Measurements from ENCODE around the gene CLP1. TPM values are rescaled to one million over a fixed set of nuclear protein-coding genes. Genes with fewer than 3 reads are reported as not detected.
A peak's percentile ranks its signal among the peaks of the same experiment; 100 is the strongest.

Gene CLP1
- total RNA-seq, 2 experiments from 2014 or later, result 16.2 to 16.9 TPM

DNA sequence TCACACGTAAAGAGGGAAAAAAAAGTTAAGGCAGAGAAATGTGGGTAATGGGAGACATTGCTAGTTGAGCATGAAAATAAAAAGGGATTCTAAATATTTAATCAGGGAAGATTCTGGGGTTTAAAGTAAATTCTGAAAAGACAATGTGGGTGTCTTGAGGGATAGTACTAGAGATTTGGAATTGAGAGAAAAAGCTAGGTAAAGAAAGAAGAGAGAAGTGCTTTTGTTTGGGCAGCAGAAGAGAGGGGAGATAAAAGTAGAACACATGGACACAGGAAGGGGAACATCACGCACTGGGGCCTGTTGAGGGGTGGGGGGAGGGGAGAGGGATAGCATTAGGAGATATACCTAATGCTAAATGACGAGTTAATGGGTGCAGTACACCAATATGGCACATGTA is 4.4 kb upstream of the CLP1 start:
- H3K36me3 Mint-ChIP-seq (ENCODE audit: low read depth), result peaks cover 2% of the 10 kb centered on the region
- POLR2A ChIA-PET, result interaction anchor here (1.5 kb wide), 1 partner anchor 85 kb away, joined by 3 read pairs; the partner anchor contains the start of gene UBE2L6
- peaks cover 34% of the 10 kb centered on the region for H3K4me1 Mint-ChIP-seq (ENCODE audit: low read depth)
- CTCF ChIA-PET, result interaction anchor here (1.2 to 3.1 kb wide), 7 partner anchors 9 to 195 kb away, joined by 3 to 12 read pairs (median 6); partner anchors contain the start of gene UBE2L6
- ATAC-seq (no peak), DNase-seq (no peak)
- intact Hi-C loops (cut with micrococcal nuclease), result no loop called here
- H3K9me3 Mint-ChIP-seq, result no peaks in the 10 kb centered on the region
- peaks cover 8% of the 10 kb centered on the region for H3K27me3 Mint-ChIP-seq
- no peak overlapping the region for H3K4me3 Mint-ChIP-seq
- TF ChIP-seq, protein P1, sequence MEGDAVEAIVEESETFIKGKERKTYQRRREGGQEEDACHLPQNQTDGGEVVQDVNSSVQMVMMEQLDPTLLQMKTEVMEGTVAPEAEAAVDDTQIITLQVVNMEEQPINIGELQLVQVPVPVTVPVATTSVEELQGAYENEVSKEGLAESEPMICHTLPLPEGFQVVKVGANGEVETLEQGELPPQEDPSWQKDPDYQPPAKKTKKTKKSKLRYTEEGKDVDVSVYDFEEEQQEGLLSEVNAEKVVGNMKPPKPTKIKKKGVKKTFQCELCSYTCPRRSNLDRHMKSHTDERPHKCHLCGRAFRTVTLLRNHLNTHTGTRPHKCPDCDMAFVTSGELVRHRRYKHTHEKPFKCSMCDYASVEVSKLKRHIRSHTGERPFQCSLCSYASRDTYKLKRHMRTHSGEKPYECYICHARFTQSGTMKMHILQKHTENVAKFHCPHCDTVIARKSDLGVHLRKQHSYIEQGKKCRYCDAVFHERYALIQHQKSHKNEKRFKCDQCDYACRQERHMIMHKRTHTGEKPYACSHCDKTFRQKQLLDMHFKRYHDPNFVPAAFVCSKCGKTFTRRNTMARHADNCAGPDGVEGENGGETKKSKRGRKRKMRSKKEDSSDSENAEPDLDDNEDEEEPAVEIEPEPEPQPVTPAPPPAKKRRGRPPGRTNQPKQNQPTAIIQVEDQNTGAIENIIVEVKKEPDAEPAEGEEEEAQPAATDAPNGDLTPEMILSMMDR (IDR thresholded peaks at IDR 0.05), result no peak
- peak overlapping the region; percentile 72 for H3K27ac Mint-ChIP-seq

DNA sequence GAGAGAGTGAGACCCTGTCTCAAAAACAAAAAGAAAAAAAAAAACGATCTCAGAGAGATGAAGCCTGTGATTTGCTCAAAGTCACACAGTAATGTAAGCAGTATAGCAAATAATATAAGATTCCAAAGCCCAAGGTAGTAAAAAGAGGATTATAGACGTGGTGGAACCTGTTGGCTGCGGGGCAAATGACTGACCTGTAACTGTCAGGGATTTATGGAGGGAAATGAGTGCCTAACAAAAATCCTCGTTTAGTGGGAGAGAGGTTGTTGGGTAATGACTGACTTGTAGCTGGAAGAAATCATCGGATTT is 723 bp upstream of the CLP1 start:
- TF ChIP-seq, protein P1 (IDR thresholded peaks at IDR 0.05), result no peak
- ChIA-PET CTCF (interaction anchor here (1.1 to 1.3 kb wide), 5 partner anchors 10 to 130 kb away, joined by 3 to 9 read pairs (median 4); partner anchors contain the start of gene UBE2L6), POLR2A (interaction anchor here (0.8 to 3.0 kb wide), 4 partner anchors 10 to 115 kb away, joined by 3 to 28 read pairs (median 4); partner anchors contain the start of genes UBE2L6 and ZDHHC5)
- Mint-ChIP-seq H3K36me3 (ENCODE audit: low read depth) (peaks cover 23% of the 10 kb centered on the region), H3K9me3 (no peaks in the 10 kb centered on the region), H3K4me3 (peak overlapping the region; percentile 90), H3K27me3 (no peaks in the 10 kb centered on the region), H3K4me1 (ENCODE audit: low read depth) (peaks cover 30% of the 10 kb centered on the region), H3K27ac (peak overlapping the region; percentile 97)
- DNase-seq (no peak), ATAC-seq (no peak)
- intact Hi-C loops (cut with micrococcal nuclease), result loop anchor here (1.0 kb wide), 1 partner anchor 10 kb away; no protein-coding TSS in a partner anchor

DNA sequence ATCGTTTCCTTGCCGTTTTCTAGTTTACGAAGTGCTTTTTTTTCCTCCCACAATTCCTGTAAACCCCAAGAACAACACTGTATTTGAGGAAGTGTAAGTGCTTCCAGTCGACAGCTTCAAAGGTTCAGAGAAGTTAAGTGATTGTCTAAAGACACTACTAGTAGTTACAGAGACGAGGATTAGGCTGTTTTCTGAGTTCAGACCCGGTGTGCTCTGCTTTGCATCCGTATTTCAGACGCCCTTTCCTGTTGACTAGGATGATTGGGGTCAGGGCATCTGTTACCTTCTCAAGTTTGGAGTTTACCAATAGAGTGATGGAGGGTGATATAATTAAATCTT is 430 bp downstream of the CLP1 start:
- Mint-ChIP-seq H3K4me3 (peak overlapping the region; percentile 90), H3K9me3 (no peaks in the 10 kb centered on the region), H3K27ac (peak overlapping the region; percentile 97), H3K27me3 (no peaks in the 10 kb centered on the region), H3K36me3 (ENCODE audit: low read depth) (peaks cover 31% of the 10 kb centered on the region), H3K4me1 (ENCODE audit: low read depth) (peaks cover 28% of the 10 kb centered on the region)
- ATAC-seq, result no peak
- intact Hi-C loops (cut with micrococcal nuclease), result no loop called here
- TF ChIP-seq, protein P1 (IDR thresholded peaks at IDR 0.05), result no peak
- no peak for DNase-seq
- CTCF ChIA-PET, result interaction anchor here (1.3 to 1.4 kb wide), 2 partner anchors 13 to 143 kb away, joined by 3 read pairs; no protein-coding TSS in a partner anchor
- POLR2A ChIA-PET, result interaction anchor here (0.6 to 3.0 kb wide), 6 partner anchors 9 to 934 kb away, joined by 3 to 28 read pairs (median 3); partner anchors contain the start of genes SELENOH, YPEL4 and ZDHHC5

DNA sequence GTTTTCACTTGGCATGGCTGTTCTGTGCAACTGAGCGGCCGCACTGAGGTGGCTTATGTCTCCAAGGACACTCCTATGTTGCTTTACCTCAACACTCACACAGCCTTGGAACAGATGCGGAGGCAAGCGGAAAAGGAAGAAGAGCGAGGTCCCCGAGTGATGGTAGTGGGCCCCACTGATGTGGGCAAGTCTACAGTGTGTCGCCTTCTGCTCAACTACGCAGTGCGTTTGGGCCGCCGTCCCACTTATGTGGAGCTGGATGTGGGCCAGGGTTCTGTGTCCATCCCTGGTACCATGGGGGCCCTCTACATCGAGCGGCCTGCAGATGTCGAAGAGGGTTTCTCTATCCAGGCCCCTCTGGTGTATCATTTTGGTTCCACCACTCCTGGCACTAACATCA is 2.1 kb downstream of the CLP1 start:
- Mint-ChIP-seq H3K4me1 (ENCODE audit: low read depth) (peaks cover 26% of the 10 kb centered on the region), H3K4me3 (peak overlapping the region; percentile 90), H3K9me3 (no peaks in the 10 kb centered on the region), H3K27me3 (no peaks in the 10 kb centered on the region), H3K36me3 (ENCODE audit: low read depth) (peaks cover 31% of the 10 kb centered on the region), H3K27ac (no peak overlapping the region)
- no peak for DNase-seq
- intact Hi-C loops (cut with micrococcal nuclease), result loop anchor here (10.0 kb wide), 1 partner anchor 915 kb away; the partner anchor contains the start of genes LPXN and ZFP91
- POLR2A ChIA-PET, result interaction anchor here (0.7 to 3.0 kb wide), 3 partner anchors 8 to 21 kb away, joined by 3 to 28 read pairs (median 3); partner anchors contain the start of gene ZDHHC5
- no peak for ATAC-seq
- CTCF ChIA-PET, result interaction anchor here (0.9 to 1.0 kb wide), 2 partner anchors 15 to 141 kb away, joined by 3 to 5 read pairs; no protein-coding TSS in a partner anchor
- TF ChIP-seq, protein P1 (IDR thresholded peaks at IDR 0.05), result no peak

DNA sequence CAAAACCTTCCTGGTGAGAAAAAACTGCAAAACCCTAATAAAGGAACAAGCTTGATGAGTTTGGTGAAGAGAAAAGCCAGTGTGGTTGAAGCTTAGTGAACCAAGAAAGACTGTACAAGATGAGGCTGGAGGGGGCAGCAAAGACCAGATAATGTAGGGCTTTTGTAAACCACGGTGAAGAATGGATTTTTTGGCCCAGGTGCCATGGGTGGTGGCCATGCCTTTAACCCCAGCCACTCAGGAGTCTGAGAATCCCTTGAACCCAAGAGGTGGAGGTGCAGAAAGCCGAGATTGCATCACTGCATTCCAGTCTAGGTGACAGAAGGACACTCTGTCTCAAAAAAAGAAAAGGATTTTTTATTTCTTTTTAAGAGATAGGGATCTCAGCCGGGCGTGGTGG is 5.3 kb downstream of the CLP1 start:
- peaks cover 29% of the 10 kb centered on the region for H3K36me3 Mint-ChIP-seq (ENCODE audit: low read depth)
- TF ChIP-seq, protein P1 (IDR thresholded peaks at IDR 0.05), result no peak
- ATAC-seq (no peak), DNase-seq (peak; percentile 40)
- no peak overlapping the region for H3K4me3 Mint-ChIP-seq
- H3K4me1 Mint-ChIP-seq (ENCODE audit: low read depth), result peaks cover 32% of the 10 kb centered on the region
- no peak overlapping the region for H3K27ac Mint-ChIP-seq
- H3K27me3 Mint-ChIP-seq, result no peaks in the 10 kb centered on the region
- intact Hi-C loops (cut with micrococcal nuclease), result loop anchor here (10.0 kb wide), 1 partner anchor 912 kb away; the partner anchor contains the start of genes LPXN and ZFP91
- CTCF ChIA-PET, result interaction anchor here (0.9 to 1.7 kb wide), 4 partner anchors 16 to 138 kb away, joined by 3 to 11 read pairs (median 4); no protein-coding TSS in a partner anchor
- no peaks in the 10 kb centered on the region for H3K9me3 Mint-ChIP-seq
- POLR2A ChIA-PET, result interaction anchor here (0.5 to 1.0 kb wide), 2 partner anchors 79 to 127 kb away, joined by 3 to 6 read pairs; partner anchors contain the start of gene SELENOH

All from activated CD8-positive, alpha-beta T cell treated with anti-CD3 and anti-CD28 coated beads for 36 hours (primary cell).